PC-3 (cell line): ENCODE data around the gene JAM2. TPM values are rescaled to one million over a fixed set of nuclear protein-coding genes. Genes with fewer than 3 reads are reported as not detected.

Experiments
- ATAC-seq: fragments of 200-7000 bp; cut with Tn5 transposase; 2 replicates; pipeline ENCODE4 v1.9.1; 2020; ENCODE audit warnings: mild to moderate bottlenecking, moderate library complexity
- BruUV-seq: library from RNA; stranded (reverse); fragments of 400-500 nt; replicated peaks from 2 replicates; lab custom pipeline; 2021; lab: Mats Ljungman, UMichigan
- CTCF ChIA-PET: fragments of 300-600 bp; sonication (Branson Sonifier 250); formaldehyde crosslinking; loops from one replicate; lab custom pipeline; 2022; ENCODE audit warnings: antibody characterized with exemption; lab: Charles Lee
- POLR2A ChIA-PET: fragments of 300-600 bp; sonication (Branson Sonifier 250); formaldehyde crosslinking; loops from one replicate; lab custom pipeline; 2022; ENCODE audit warnings: antibody characterized with exemption; ENCODE audit not compliant: unreplicated experiment; lab: Charles Lee
- DNase-seq: peaks from one replicate; pipeline ENCODE4 v3.0.0-alpha.2; 2015
- H2AFZ ChIP-seq: fragments of 300-600 bp; sonication (generic); 2 replicates; pipeline ENCODE4 v1.6.0; 2016; ENCODE audit warnings: antibody characterized with exemption, low read length
- H3F3A ChIP-seq: fragments of 300-600 bp; sonication (generic); one replicate; pipeline ENCODE4 v1.6.0; 2017; ENCODE audit warnings: antibody characterized with exemption, low read length, control low read depth, mild to moderate bottlenecking; ENCODE audit not compliant: unreplicated experiment
- H3K27ac ChIP-seq: fragments of 300-600 bp; sonication (generic); 2 replicates; pipeline ENCODE4 v1.5.1; 2016; ENCODE audit warnings: mild to moderate bottlenecking, low read length
- H3K27me3 ChIP-seq: fragments of 300-600 bp; sonication (generic); 2 replicates; pipeline ENCODE4 v1.6.1; 2016; ENCODE audit warnings: low read length, mixed read lengths
- H3K36me3 ChIP-seq: fragments of 300-600 bp; sonication (generic); 2 replicates; pipeline ENCODE4 v1.6.1; 2016; ENCODE audit warnings: low read depth, mixed run types, low read length, mixed read lengths
- H3K4me1 ChIP-seq: fragments of 300-600 bp; sonication (generic); 2 replicates; pipeline ENCODE4 v1.5.1; 2016; ENCODE audit warnings: low read length; ENCODE audit not compliant: insufficient read depth
- H3K4me2 ChIP-seq: fragments of 300-600 bp; sonication (generic); 2 replicates; pipeline ENCODE4 v1.6.0; 2016; ENCODE audit warnings: low read length
- H3K4me3 ChIP-seq: fragments of 300-600 bp; sonication (generic); 2 replicates; pipeline ENCODE4 v1.5.1; 2016; ENCODE audit warnings: mild to moderate bottlenecking, low read length, mixed read lengths
- H3K79me2 ChIP-seq: fragments of 300-600 bp; sonication (generic); 2 replicates; pipeline ENCODE4 v1.6.1; 2017; ENCODE audit warnings: low read length, mixed read lengths
- H3K9ac ChIP-seq: fragments of 300-600 bp; sonication (generic); 2 replicates; pipeline ENCODE4 v1.6.0; 2016; ENCODE audit warnings: mild to moderate bottlenecking, low read length
- H3K9me2 ChIP-seq: fragments of 300-600 bp; sonication (generic); replicated peaks from 2 replicates; pipeline ENCODE4 v1.6.1; 2016; ENCODE audit warnings: mixed run types, low read length, mixed read lengths
- H3K9me3 ChIP-seq: fragments of 300-600 bp; sonication (generic); 2 replicates; pipeline ENCODE4 v1.6.1; 2016; ENCODE audit warnings: low read length, mixed read lengths
- H4K20me1 ChIP-seq: fragments of 300-600 bp; sonication (generic); 2 replicates; pipeline ENCODE4 v1.6.1; 2016; ENCODE audit warnings: low read length, mixed read lengths
- EZH2 ChIP-seq: fragments of 300-600 bp; sonication (generic); IDR thresholded peaks from one replicate; pipeline ENCODE4 v1.6.1; 2017; ENCODE audit warnings: antibody characterized with exemption, mild to moderate bottlenecking, low read length; ENCODE audit not compliant: unreplicated experiment
- EZH2phosphoT487 ChIP-seq: fragments of 300-600 bp; sonication (generic); IDR thresholded peaks from 2 replicates; pipeline ENCODE4 v1.6.1; 2018; ENCODE audit warnings: mild to moderate bottlenecking, antibody characterized with exemption, low read length, borderline replicate concordance
- intact Hi-C: fragments of 100-400 bp; cut with micrococcal nuclease; formaldehyde crosslinking; loops from 2 replicates; pipeline ENCODE4 v1.9.0; 2023
- total RNA-seq: library from RNA; depleted of rRNA; stranded (reverse); fragments of >200 nt; gene quantifications from 2 replicates; pipeline ENCODE4 v1.2.3, GENCODE V29; 2014
- TF ChIP-seq, protein P1 (sequence below): fragments of 300-600 bp; sonication (generic); conservative IDR thresholded peaks from 2 replicates; pipeline ENCODE4 v1.5.1; 2017; ENCODE audit warnings: antibody characterized with exemption, low read depth, mild to moderate bottlenecking, low read length

JAM2 gene
- total RNA-seq, 1 experiment from 2014 or later: not detected

DNA sequence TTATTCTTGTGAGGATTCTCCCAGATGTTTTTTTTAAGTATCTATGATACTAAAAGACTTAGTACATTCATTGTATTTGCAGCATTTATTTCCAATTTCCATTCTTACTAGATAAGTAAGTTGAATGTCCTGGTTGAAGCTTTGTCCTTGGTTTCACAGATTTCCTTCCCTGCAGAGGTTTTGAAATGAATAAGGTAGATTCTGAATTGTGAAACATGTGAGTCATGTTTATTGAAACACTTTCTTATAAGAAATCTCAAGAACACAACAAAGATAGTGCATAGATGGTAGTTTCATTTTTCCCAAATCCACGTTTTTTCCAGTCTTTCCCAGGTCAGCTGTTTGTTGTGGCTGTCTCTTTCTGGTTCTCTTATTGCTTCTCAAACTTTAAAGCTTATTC lies 120.5 kb downstream of the JAM2 start:
- H3K4me1 ChIP-seq: no peaks in the 10 kb centered on the region
- H3K9me3 ChIP-seq: no peaks in the 10 kb centered on the region
- ChIA-PET CTCF (no interaction called here), POLR2A (interaction anchor here (0.6 kb wide), 1 partner anchor 142 kb away, joined by 4 read pairs; no protein-coding TSS in a partner anchor)
- H4K20me1 ChIP-seq: no peaks in the 10 kb centered on the region
- no peaks in the 10 kb centered on the region for H3K27me3 ChIP-seq
- H3K79me2 ChIP-seq: no peaks in the 10 kb centered on the region
- no peak overlapping the region for H3K4me2 ChIP-seq
- no peaks in the 10 kb centered on the region for H3F3A ChIP-seq
- intact Hi-C loops: no loop called here
- ATAC-seq: no peak
- no peaks in the 10 kb centered on the region for H3K9me2 ChIP-seq
- no peak overlapping the region for H3K4me3 ChIP-seq
- no TSS peak for BruUV-seq
- no peak for DNase-seq
- no peak overlapping the region for H2AFZ ChIP-seq
- peaks cover 31% of the 10 kb centered on the region for H3K36me3 ChIP-seq
- H3K27ac ChIP-seq: no peak overlapping the region
- no peak overlapping the region for H3K9ac ChIP-seq
- TF ChIP-seq, protein P1, sequence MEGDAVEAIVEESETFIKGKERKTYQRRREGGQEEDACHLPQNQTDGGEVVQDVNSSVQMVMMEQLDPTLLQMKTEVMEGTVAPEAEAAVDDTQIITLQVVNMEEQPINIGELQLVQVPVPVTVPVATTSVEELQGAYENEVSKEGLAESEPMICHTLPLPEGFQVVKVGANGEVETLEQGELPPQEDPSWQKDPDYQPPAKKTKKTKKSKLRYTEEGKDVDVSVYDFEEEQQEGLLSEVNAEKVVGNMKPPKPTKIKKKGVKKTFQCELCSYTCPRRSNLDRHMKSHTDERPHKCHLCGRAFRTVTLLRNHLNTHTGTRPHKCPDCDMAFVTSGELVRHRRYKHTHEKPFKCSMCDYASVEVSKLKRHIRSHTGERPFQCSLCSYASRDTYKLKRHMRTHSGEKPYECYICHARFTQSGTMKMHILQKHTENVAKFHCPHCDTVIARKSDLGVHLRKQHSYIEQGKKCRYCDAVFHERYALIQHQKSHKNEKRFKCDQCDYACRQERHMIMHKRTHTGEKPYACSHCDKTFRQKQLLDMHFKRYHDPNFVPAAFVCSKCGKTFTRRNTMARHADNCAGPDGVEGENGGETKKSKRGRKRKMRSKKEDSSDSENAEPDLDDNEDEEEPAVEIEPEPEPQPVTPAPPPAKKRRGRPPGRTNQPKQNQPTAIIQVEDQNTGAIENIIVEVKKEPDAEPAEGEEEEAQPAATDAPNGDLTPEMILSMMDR: no peak
- TF ChIP-seq EZH2phosphoT487 (no peak), EZH2 (no peak)

DNA sequence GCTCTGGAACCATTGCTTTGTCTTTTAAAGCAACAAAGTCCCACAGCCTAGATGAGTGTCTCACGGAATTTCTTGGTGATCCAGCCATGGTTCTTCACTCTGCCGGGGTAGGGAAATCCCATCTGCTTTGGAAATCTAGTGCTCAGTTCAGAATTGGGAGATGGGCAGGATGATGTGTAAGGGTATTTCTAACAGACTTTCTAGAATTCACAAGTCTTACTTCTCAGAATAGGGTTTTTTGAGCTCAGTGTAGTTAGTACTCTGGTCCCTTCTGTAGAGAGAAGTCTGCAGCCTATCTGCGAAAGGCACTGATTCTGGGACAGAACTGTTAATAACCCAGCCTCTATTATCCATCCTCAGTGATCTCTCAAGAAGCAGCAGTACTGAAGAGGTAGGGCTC lies 121.0 kb downstream of the JAM2 start:
- Histone ChIP-seq H3K9me3 (no peaks in the 10 kb centered on the region), H3K4me2 (no peak overlapping the region), H3K4me3 (no peak overlapping the region), H3K9me2 (no peaks in the 10 kb centered on the region), H3F3A (no peaks in the 10 kb centered on the region), H3K79me2 (no peaks in the 10 kb centered on the region), H3K4me1 (no peaks in the 10 kb centered on the region), H4K20me1 (no peaks in the 10 kb centered on the region), H3K27ac (no peak overlapping the region), H3K9ac (no peak overlapping the region), H3K27me3 (no peaks in the 10 kb centered on the region), H2AFZ (no peak overlapping the region), H3K36me3 (peaks cover 34% of the 10 kb centered on the region)
- no peak for ATAC-seq
- intact Hi-C loops: no loop called here
- no TSS peak for BruUV-seq
- no peak for DNase-seq
- ChIA-PET CTCF (no interaction called here), POLR2A (no interaction called here)
- no peak for TF ChIP-seq EZH2phosphoT487
- TF ChIP-seq, protein P1: no peak
- TF ChIP-seq EZH2: no peak

DNA sequence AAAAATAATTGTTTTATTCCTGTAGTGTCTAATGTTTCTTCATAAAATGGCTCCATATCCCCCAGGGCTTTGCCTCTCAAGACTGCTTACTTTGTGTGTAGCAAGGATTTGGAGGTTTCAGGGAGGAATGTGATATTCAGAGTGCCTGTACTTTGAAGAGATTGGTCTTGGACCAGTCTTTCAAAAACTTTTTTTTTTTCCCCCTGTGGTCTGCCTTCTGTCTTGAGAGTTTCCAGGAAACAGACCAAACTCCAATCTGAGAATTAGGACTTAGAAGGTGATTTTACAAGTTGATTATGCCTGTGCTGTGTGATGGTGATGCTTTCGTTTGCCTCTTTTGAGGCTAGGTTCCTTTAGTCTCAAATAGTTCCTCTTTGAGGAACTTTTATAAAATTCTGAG lies 121.6 kb downstream of the JAM2 start:
- intact Hi-C loops: no loop called here
- CTCF ChIA-PET: no interaction called here
- TF ChIP-seq, protein P1: no peak
- TF ChIP-seq EZH2: no peak

More for the DNA sequence above, 121.6 kb downstream of the JAM2 start:
- ATAC-seq (no peak), DNase-seq (no peak)
- Histone ChIP-seq H2AFZ (no peak overlapping the region), H3K9me3 (no peaks in the 10 kb centered on the region), H3K36me3 (peaks cover 39% of the 10 kb centered on the region), H4K20me1 (no peaks in the 10 kb centered on the region), H3K4me3 (no peak overlapping the region), H3K27me3 (no peaks in the 10 kb centered on the region), H3K9ac (no peak overlapping the region), H3K4me1 (no peaks in the 10 kb centered on the region), H3K27ac (no peak overlapping the region), H3K9me2 (no peaks in the 10 kb centered on the region), H3F3A (no peaks in the 10 kb centered on the region), H3K4me2 (no peak overlapping the region), H3K79me2 (no peaks in the 10 kb centered on the region)
- BruUV-seq: no TSS peak
- POLR2A ChIA-PET: no interaction called here
